Cardiac fibroblast (primary cell): ENCODE results near the gene LRRC7.

Source experiments
- DNase-seq, 2 donors: peaks; one replicate each; pipeline versions ENCODE4 v3.0.0 to v3.0.0-alpha.2; 2010; ENCODE audit warnings: low read depth in 2 of 2
- H3K4me3 ChIP-seq, 2 donors: replicated peaks in 1 of 2; 1 replicate in 1 of 2; 2 replicates in 1 of 2; pipeline ENCODE4 v1.5.1; 2011; ENCODE audit warnings: low read depth in 2 of 2, low read length in 2 of 2, mild to moderate bottlenecking in 2 of 2, moderate library complexity in 1 of 2
- TF ChIP-seq, protein P1 (sequence below): IDR thresholded peaks from one replicate; pipeline ENCODE4 v1.5.1; 2011; ENCODE audit warnings: low read depth, mild to moderate bottlenecking, low read length, inconsistent platforms

The LRRC7 gene

DNA sequence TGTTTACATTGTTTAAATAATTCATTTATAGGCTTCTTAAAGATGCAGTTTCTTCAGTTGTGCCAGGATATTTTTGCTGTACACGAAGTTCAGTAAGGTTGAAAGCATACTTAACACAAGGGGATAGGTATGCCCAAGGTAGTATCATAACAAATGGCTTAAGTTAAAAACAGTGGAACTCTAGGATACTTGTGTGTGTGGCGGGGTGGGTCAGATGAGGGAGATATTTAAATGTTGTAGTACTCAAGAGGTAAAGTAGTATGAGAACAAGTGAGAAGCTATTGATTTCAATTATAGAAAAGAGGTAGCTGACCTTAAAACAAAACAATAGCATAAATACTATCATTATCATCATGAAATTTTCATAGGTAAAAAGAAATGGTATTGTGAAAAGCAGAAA lies 6.2 kb downstream of the LRRC7 start:
- H3K4me3 ChIP-seq = no peak overlapping the region
- no peak for DNase-seq
- TF ChIP-seq, protein P1, sequence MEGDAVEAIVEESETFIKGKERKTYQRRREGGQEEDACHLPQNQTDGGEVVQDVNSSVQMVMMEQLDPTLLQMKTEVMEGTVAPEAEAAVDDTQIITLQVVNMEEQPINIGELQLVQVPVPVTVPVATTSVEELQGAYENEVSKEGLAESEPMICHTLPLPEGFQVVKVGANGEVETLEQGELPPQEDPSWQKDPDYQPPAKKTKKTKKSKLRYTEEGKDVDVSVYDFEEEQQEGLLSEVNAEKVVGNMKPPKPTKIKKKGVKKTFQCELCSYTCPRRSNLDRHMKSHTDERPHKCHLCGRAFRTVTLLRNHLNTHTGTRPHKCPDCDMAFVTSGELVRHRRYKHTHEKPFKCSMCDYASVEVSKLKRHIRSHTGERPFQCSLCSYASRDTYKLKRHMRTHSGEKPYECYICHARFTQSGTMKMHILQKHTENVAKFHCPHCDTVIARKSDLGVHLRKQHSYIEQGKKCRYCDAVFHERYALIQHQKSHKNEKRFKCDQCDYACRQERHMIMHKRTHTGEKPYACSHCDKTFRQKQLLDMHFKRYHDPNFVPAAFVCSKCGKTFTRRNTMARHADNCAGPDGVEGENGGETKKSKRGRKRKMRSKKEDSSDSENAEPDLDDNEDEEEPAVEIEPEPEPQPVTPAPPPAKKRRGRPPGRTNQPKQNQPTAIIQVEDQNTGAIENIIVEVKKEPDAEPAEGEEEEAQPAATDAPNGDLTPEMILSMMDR = no peak

GRCh38 chr1:69585666-69586065 lies 17.9 kb downstream of the LRRC7 start:
- TF ChIP-seq, protein P1 = no peak
- no peak for DNase-seq
- no peak overlapping the region for H3K4me3 ChIP-seq

DNA sequence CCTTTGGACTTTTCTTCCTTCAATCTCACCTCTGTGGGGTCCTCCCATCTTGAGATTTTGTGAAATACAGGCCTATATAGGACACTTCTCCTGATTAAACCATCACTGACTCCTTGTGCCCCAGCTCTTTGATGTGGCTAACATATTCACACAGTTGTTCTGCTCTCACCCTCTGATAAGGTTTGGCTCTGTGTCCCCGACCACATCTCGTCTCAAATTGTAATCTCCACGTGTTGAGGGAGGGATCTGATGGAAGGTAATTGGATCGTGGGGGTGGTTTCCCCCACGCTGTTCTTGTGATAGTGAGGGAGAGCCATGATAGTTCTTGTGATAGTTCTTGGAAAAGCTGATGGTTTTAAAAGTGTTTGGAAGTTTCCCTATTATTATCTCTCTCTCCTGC lies 19.7 kb downstream of the LRRC7 start:
- no peak for DNase-seq
- no peak overlapping the region for H3K4me3 ChIP-seq
- TF ChIP-seq, protein P1 = no peak

DNA sequence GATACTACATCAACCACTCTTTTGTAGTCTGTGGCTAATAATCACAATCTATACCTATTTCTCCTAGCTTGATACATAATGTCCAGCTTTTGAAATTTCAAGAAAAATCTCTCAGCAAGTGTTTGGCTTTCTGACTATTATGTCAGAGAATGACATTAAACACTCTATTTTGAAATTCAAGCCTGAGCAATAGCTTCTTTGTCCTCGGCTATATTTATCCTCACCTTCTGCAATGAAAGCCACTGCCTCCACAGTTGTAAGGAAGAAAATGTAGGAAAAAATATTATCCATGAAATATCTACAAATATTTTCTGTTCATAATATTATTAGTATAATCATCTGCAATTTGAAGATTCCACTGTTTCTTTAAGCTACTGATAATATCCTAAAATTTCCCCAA lies 22.1 kb downstream of the LRRC7 start:
- H3K4me3 ChIP-seq = no peak overlapping the region
- DNase-seq = no peak
- TF ChIP-seq, protein P1 = no peak

GRCh38 chr1:69592341-69592740 lies 24.6 kb downstream of the LRRC7 start:
- TF ChIP-seq, protein P1 = no peak
- DNase-seq = no peak

GRCh38 chr1:69595486-69595885 lies 27.8 kb downstream of the LRRC7 start:
- TF ChIP-seq, protein P1 = no peak
- no peak overlapping the region for H3K4me3 ChIP-seq
- DNase-seq = no peak

More at GRCh38 chr1:69592341-69592740, 24.6 kb downstream of the LRRC7 start:
- no peak overlapping the region for H3K4me3 ChIP-seq

- H3K4me3 ChIP-seq = no peak overlapping the region
- DNase-seq = no peak
- TF ChIP-seq, protein P1 = no peak
Observed at GRCh38 chr1:69611316-69611715, 43.6 kb downstream of the LRRC7 start.
